Naive thymus-derived CD4-positive, alpha-beta T cell (primary cell): ENCODE data around the gene GSTM2. TPM values are rescaled to one million over a fixed set of nuclear protein-coding genes. Genes with fewer than 3 reads are reported as not detected.

Source experiments
- ATAC-seq: fragments of 150-1000 bp; cut with Tn5 transposase; 2 replicates; pipeline ENCODE4 v1.10.0; 2021; ENCODE audit warnings: mild to moderate bottlenecking, moderate library complexity
- CTCF ChIA-PET: fragments of 350-600 bp; sonication (Branson Sonifier 250); formaldehyde crosslinking; loops from one replicate; lab custom pipeline; 2021; ENCODE audit warnings: antibody characterized with exemption; lab: Charles Lee
- POLR2A ChIA-PET: fragments of 350-600 bp; sonication (Branson Sonifier 250); formaldehyde crosslinking; loops from one replicate; lab custom pipeline; 2021; ENCODE audit warnings: antibody characterized with exemption, inconsistent platforms; lab: Charles Lee
- DNase-seq, 9 donors: peaks; one replicate each; pipeline versions ENCODE4 v3.0.0 to v3.0.0-alpha.2; 2020 to 2022; ENCODE audit warnings: mixed read lengths in 1 of 9
- H3K27ac ChIP-seq: one replicate; pipeline ENCODE4 v1.7.0; 2013; ENCODE audit warnings: mild to moderate bottlenecking, low read depth, low read length, moderate library complexity
- H3K27me3 ChIP-seq, 2 donors: one replicate each; pipeline ENCODE4 v1.7.0; 2013; ENCODE audit warnings: low read length in 2 of 2, mild to moderate bottlenecking in 2 of 2, moderate library complexity in 2 of 2; ENCODE audit not compliant: control insufficient read depth in 2 of 2, insufficient read depth in 2 of 2
- H3K36me3 ChIP-seq, 3 experiments: 1 replicate in 2 of 3; 2 replicates in 1 of 3; pipeline ENCODE4 v1.7.0; 2013; ENCODE audit warnings: low read length in 3 of 3, mild to moderate bottlenecking in 3 of 3, moderate library complexity in 1 of 3; ENCODE audit not compliant: insufficient read depth in 3 of 3, control insufficient read depth in 2 of 3
- H3K4me1 ChIP-seq, 2 donors: one replicate each; pipeline ENCODE4 v1.7.0; 2013; ENCODE audit warnings: low read length in 2 of 2, mild to moderate bottlenecking in 2 of 2, moderate library complexity in 1 of 2; ENCODE audit not compliant: control insufficient read depth in 2 of 2, insufficient read depth in 2 of 2
- H3K4me3 ChIP-seq: 2 replicates; pipeline ENCODE4 v1.7.0; 2013; ENCODE audit warnings: mild to moderate bottlenecking, low read length
- H3K9me3 ChIP-seq, 3 experiments: 1 replicate in 2 of 3; 2 replicates in 1 of 3; pipeline ENCODE4 v1.7.0; 2013; ENCODE audit warnings: low read length in 3 of 3; ENCODE audit not compliant: control insufficient read depth in 2 of 3
- H3K27ac Mint-ChIP-seq, 9 donors: one replicate each; pipeline ENCODE4 v1.8.0; 2020 to 2022; ENCODE audit warnings: mixed read lengths in 9 of 9, mild to moderate bottlenecking in 8 of 9, moderate library complexity in 5 of 9, inconsistent platforms in 2 of 9
- H3K27me3 Mint-ChIP-seq, 5 donors: one replicate each; pipeline ENCODE4 v1.8.0; 2021 to 2022; ENCODE audit warnings: mixed read lengths in 5 of 5, mild to moderate bottlenecking in 1 of 5
- H3K36me3 Mint-ChIP-seq, 5 donors: one replicate each; pipeline ENCODE4 v1.8.0; 2020 to 2022; ENCODE audit warnings: mixed read lengths in 5 of 5, mild to moderate bottlenecking in 3 of 5, inconsistent platforms in 1 of 5
- H3K4me1 Mint-ChIP-seq, 7 donors: one replicate each; pipeline ENCODE4 v1.8.0; 2020 to 2022; ENCODE audit warnings: mixed read lengths in 7 of 7, mild to moderate bottlenecking in 3 of 7, inconsistent platforms in 1 of 7
- H3K4me3 Mint-ChIP-seq, 10 donors: one replicate each; pipeline ENCODE4 v1.8.0; 2020 to 2022; ENCODE audit warnings: mild to moderate bottlenecking in 10 of 10, mixed read lengths in 10 of 10, moderate library complexity in 6 of 10, inconsistent platforms in 2 of 10
- H3K9me3 Mint-ChIP-seq, 11 donors: one replicate each; pipeline ENCODE4 v1.8.0; 2020 to 2022; ENCODE audit warnings: mixed read lengths in 11 of 11, mild to moderate bottlenecking in 4 of 11, inconsistent platforms in 1 of 11, moderate library complexity in 1 of 11
- intact Hi-C, 2 donors: fragments of 100-400 bp; cut with micrococcal nuclease; formaldehyde crosslinking; loops; one replicate each; pipeline ENCODE4 v1.15.1; 2023
- polyA plus RNA-seq, 2 donors: library from polyadenylated mRNA; unstranded; fragments of 300-500 nt; fragmentation: Illumina TruSeq; gene quantifications; one replicate each; pipeline ENCODE4 v1.2.3, GENCODE V29; 2021
- total RNA-seq, 6 experiments: library from RNA in 5 of 6; stranded (reverse) in 5 of 6; gene quantifications; 1 replicate in 5 of 6; 2 replicates in 1 of 6; pipeline ENCODE4 v1.2.3 and lab custom pipeline; 2021 to 2026

Gene GSTM2
- total and polyA plus RNA-seq, 7 experiments from 2014 or later, result 52.2 to 201 (median 72.2) TPM

- POLR2A ChIA-PET, result interaction anchor here (0.6 kb wide), 1 partner anchor 130 kb away, joined by 6 read pairs; no protein-coding TSS in a partner anchor
- no peaks in the 10 kb centered on the region for H3K9me3 Mint-ChIP-seq
- Histone ChIP-seq H3K9me3 (no peaks in the 10 kb centered on the region), H3K4me1 (no peaks in the 10 kb centered on the region), H3K27ac (no peak overlapping the region), H3K36me3 (no peaks in the 10 kb centered on the region), H3K27me3 (no peaks in the 10 kb centered on the region), H3K4me3 (no peak overlapping the region)
- no peak overlapping the region for H3K27ac Mint-ChIP-seq
- peaks cover 0 to 39% (median 5%) of the 10 kb centered on the region in 5 donors for H3K27me3 Mint-ChIP-seq
- intact Hi-C loops, result no loop called here
- CTCF ChIA-PET, result interaction anchor here (0.7 to 6.1 kb wide), 6 partner anchors 10 to 127 kb away, joined by 3 to 42 read pairs (median 5); no protein-coding TSS in a partner anchor
- H3K36me3 Mint-ChIP-seq, result no peaks in the 10 kb centered on the region
- peak in 1 of 9 donors; percentile 6 for DNase-seq
- ATAC-seq, result no peak
- H3K4me3 Mint-ChIP-seq, result no peak overlapping the region
- H3K4me1 Mint-ChIP-seq, result peaks cover 0 to 7% (median 2%) of the 10 kb centered on the region in 7 donors
Measured at GRCh38 chr1:109649491-109649914, 18.4 kb upstream of the GSTM2 start.

GRCh38 chr1:109650609-109651008, 17.2 kb upstream of the GSTM2 start:
- intact Hi-C loops, result no loop called here
- POLR2A ChIA-PET, result interaction anchor here (1.3 kb wide), 1 partner anchor 9 kb away, joined by 3 read pairs; no protein-coding TSS in a partner anchor
- H3K4me1 ChIP-seq, result peaks cover 3 to 6% of the 10 kb centered on the region in 2 donors

GRCh38 chr1:109652402-109652801, 15.5 kb upstream of the GSTM2 start:
- Histone ChIP-seq H3K4me3 (no peak overlapping the region), H3K27me3 (no peaks in the 10 kb centered on the region), H3K4me1 (peaks cover 6 to 9% of the 10 kb centered on the region in 2 donors), H3K36me3 (peaks cover 0 to 5% (median 0%) of the 10 kb centered on the region in 3 experiments), H3K9me3 (no peaks in the 10 kb centered on the region), H3K27ac (no peak overlapping the region)
- intact Hi-C loops, result no loop called here
- no peak overlapping the region for H3K27ac Mint-ChIP-seq
- H3K4me1 Mint-ChIP-seq, result peaks cover 10 to 29% (median 23%) of the 10 kb centered on the region in 7 donors
- DNase-seq (no peak), ATAC-seq (no peak)
- no peaks in the 10 kb centered on the region for H3K9me3 Mint-ChIP-seq
- no peak overlapping the region for H3K4me3 Mint-ChIP-seq
- ChIA-PET CTCF (interaction anchor here (0.7 to 6.1 kb wide), 5 partner anchors 9 to 332 kb away, joined by 4 to 42 read pairs (median 5); partner anchors contain the start of gene AHCYL1), POLR2A (no interaction called here)
- no peaks in the 10 kb centered on the region for H3K36me3 Mint-ChIP-seq
- peaks cover 0 to 38% (median 3%) of the 10 kb centered on the region in 5 donors for H3K27me3 Mint-ChIP-seq

More at GRCh38 chr1:109650609-109651008, 17.2 kb upstream of the GSTM2 start:
- Histone ChIP-seq H3K9me3 (no peaks in the 10 kb centered on the region), H3K36me3 (no peaks in the 10 kb centered on the region), H3K27me3 (no peaks in the 10 kb centered on the region), H3K4me3 (no peak overlapping the region), H3K27ac (no peak overlapping the region)
- no peak for DNase-seq
- CTCF ChIA-PET, result interaction anchor here (0.6 to 6.1 kb wide), 7 partner anchors 11 to 988 kb away, joined by 3 to 42 read pairs (median 6); partner anchors contain the start of gene AHCYL1
- Mint-ChIP-seq H3K36me3 (no peaks in the 10 kb centered on the region), H3K4me3 (no peak overlapping the region), H3K27me3 (peaks cover 0 to 41% (median 3%) of the 10 kb centered on the region in 5 donors), H3K27ac (no peak overlapping the region), H3K9me3 (no peaks in the 10 kb centered on the region), H3K4me1 (peaks cover 7 to 15% (median 10%) of the 10 kb centered on the region in 7 donors)
- ATAC-seq, result no peak

- H3K36me3 ChIP-seq, result peaks cover 0 to 5% (median 0%) of the 10 kb centered on the region in 3 experiments
- Mint-ChIP-seq H3K4me3 (peak overlapping the region in 2 of 10 donors; percentile 51 to 94), H3K4me1 (peaks cover 10 to 32% (median 24%) of the 10 kb centered on the region in 7 donors), H3K36me3 (peaks cover 0 to 1% (median 0%) of the 10 kb centered on the region in 5 donors), H3K27me3 (peaks cover 0 to 38% (median 3%) of the 10 kb centered on the region in 5 donors), H3K27ac (peak overlapping the region in 1 of 9 donors; percentile 36), H3K9me3 (no peaks in the 10 kb centered on the region)
- H3K9me3 ChIP-seq, result no peaks in the 10 kb centered on the region
- H3K27ac ChIP-seq, result no peak overlapping the region
- intact Hi-C loops, result no loop called here
- H3K4me3 ChIP-seq, result no peak overlapping the region
- ATAC-seq (no peak), DNase-seq (no peak)
- POLR2A ChIA-PET, result no interaction called here
- CTCF ChIA-PET, result interaction anchor here (1.2 to 6.1 kb wide), 3 partner anchors 10 to 122 kb away, joined by 4 to 42 read pairs (median 21); no protein-coding TSS in a partner anchor
- H3K27me3 ChIP-seq, result no peaks in the 10 kb centered on the region
- peaks cover 6 to 9% of the 10 kb centered on the region in 2 donors for H3K4me1 ChIP-seq
Measured at GRCh38 chr1:109653306-109653705, 14.6 kb upstream of the GSTM2 start.

- POLR2A ChIA-PET, result interaction anchor here (0.7 kb wide), 1 partner anchor 191 kb away, joined by 4 read pairs; no protein-coding TSS in a partner anchor
- Mint-ChIP-seq H3K36me3 (peaks cover 0 to 6% (median 0%) of the 10 kb centered on the region in 5 donors), H3K27ac (peak overlapping the region in 2 of 9 donors; percentile 53 to 85), H3K9me3 (no peaks in the 10 kb centered on the region), H3K4me3 (peak overlapping the region in 6 of 10 donors; percentile 7 to 94 (median 70)), H3K27me3 (peaks cover 0 to 38% (median 0%) of the 10 kb centered on the region in 5 donors), H3K4me1 (peaks cover 10 to 36% (median 24%) of the 10 kb centered on the region in 7 donors)
- Histone ChIP-seq H3K9me3 (no peaks in the 10 kb centered on the region), H3K4me3 (no peak overlapping the region), H3K27ac (no peak overlapping the region), H3K36me3 (peaks cover 0 to 5% (median 0%) of the 10 kb centered on the region in 3 experiments), H3K27me3 (no peaks in the 10 kb centered on the region), H3K4me1 (peaks cover 6 to 9% of the 10 kb centered on the region in 2 donors)
- no peak for ATAC-seq
- CTCF ChIA-PET, result interaction anchor here (1.1 to 5.2 kb wide), 2 partner anchors 12 to 120 kb away, joined by 3 to 41 read pairs; no protein-coding TSS in a partner anchor
- DNase-seq, result no peak
- intact Hi-C loops, result no loop called here
Measured at GRCh38 chr1:109654519-109654918, 13.3 kb upstream of the GSTM2 start.

- Histone ChIP-seq H3K4me3 (peak within 1 kb of the TSS; percentile 89), H3K27me3 (no peaks in the 10 kb centered on the region), H3K9me3 (no peaks in the 10 kb centered on the region), H3K36me3 (peaks cover 0 to 5% (median 0%) of the 10 kb centered on the region in 3 experiments), H3K4me1 (peaks cover 6 to 9% of the 10 kb centered on the region in 2 donors), H3K27ac (peak within 1 kb of the TSS; percentile 67)
- Mint-ChIP-seq H3K36me3 (peaks cover 0 to 6% (median 0%) of the 10 kb centered on the region in 5 donors), H3K4me1 (peaks cover 10 to 36% (median 24%) of the 10 kb centered on the region in 7 donors), H3K27ac (peak within 1 kb of the TSS; percentile 76 to 94 (median 87)), H3K9me3 (no peaks in the 10 kb centered on the region), H3K4me3 (peak within 1 kb of the TSS; percentile 87 to 96 (median 94)), H3K27me3 (peaks cover 0 to 28% (median 0%) of the 10 kb centered on the region in 5 donors)
- intact Hi-C loops, result loop anchor here (1.0 kb wide), 2 partner anchors 12 to 13 kb away; partner anchors contain the start of gene GSTM2 (in 1 of the 2)
- CTCF ChIA-PET, result interaction anchor here (0.5 to 5.2 kb wide), 6 partner anchors 14 to 577 kb away, joined by 3 to 41 read pairs (median 3); no protein-coding TSS in a partner anchor
- ATAC-seq, result peak; percentile 88
- POLR2A ChIA-PET, result interaction anchor here (0.6 to 0.7 kb wide), 3 partner anchors 9 to 12 kb away, joined by 4 to 5 read pairs (median 4); no protein-coding TSS in a partner anchor
- peak in 8 of 9 donors; percentile 18 to 76 (median 38) for DNase-seq
Measured at GRCh38 chr1:109655615-109656519, 12.0 kb upstream of the GSTM2 start, which contains the start of gene GSTM4. Gene GSTM4 (plus strand): TSS chr1:109656099. CDS start chr1:109656390, 291 bp downstream.
